A549 (cell line): ENCODE data around the gene GRID2. TPM values are rescaled to one million over a fixed set of nuclear protein-coding genes. Genes with fewer than 3 reads are reported as not detected.

Experiments
- ATAC-seq, 2 experiments: fragments of 200-7000 bp in 1 of 2; fragments of >200 bp in 1 of 2; cut with Nextera tagmentation in 1 of 2; cut with Tn5 transposase in 1 of 2; 3 replicates each; pipeline versions ENCODE4 v1.8.0 to v1.9.1; 2018 to 2020; ENCODE audit warnings: mild to moderate bottlenecking in 1 of 2, moderate library complexity in 1 of 2
- CTCF ChIA-PET: fragments of 300-600 bp; sonication (Branson Sonifier 250); formaldehyde crosslinking; extraction: SDS; loops from one replicate; lab custom pipeline; 2021; ENCODE audit warnings: antibody characterized with exemption, inconsistent platforms; lab: Yijun Ruan, JAX
- POLR2A ChIA-PET: fragments of 350-600 bp; formaldehyde crosslinking; extraction: SDS; loops from one replicate; lab custom pipeline; 2021; ENCODE audit warnings: antibody characterized with exemption, inconsistent platforms; lab: Yijun Ruan, JAX
- DNase-seq, 2 experiments: peaks; one replicate each; pipeline versions ENCODE4 v3.0.0 to v3.0.0-alpha.2; 2011 to 2016; ENCODE audit warnings: low read depth in 1 of 2, low spot score in 1 of 2
- FAIRE-seq: peaks from 2 replicates; lab custom pipeline; 2011; peaks lifted over from hg19 to GRCh38; lab: Jason Lieb, UNC
- H3K27ac ChIP-seq, 2 experiments: fragments of >200 bp; sonication (Bioruptor Twin); formaldehyde crosslinking; 3 replicates each; pipeline ENCODE4 v1.5.1; 2016 to 2017
- H3K4me1 ChIP-seq: fragments of >200 bp; sonication (Bioruptor Twin); formaldehyde crosslinking; 3 replicates; pipeline ENCODE4 v1.6.1; 2016
- H3K4me2 ChIP-seq: fragments of >200 bp; sonication (Bioruptor Twin); formaldehyde crosslinking; 3 replicates; pipeline ENCODE4 v1.6.1; 2016
- H3K4me3 ChIP-seq: fragments of >200 bp; sonication (Bioruptor Twin); formaldehyde crosslinking; 3 replicates; pipeline ENCODE4 v1.5.1; 2016
- H3K9me3 ChIP-seq: fragments of >200 bp; sonication (Bioruptor Twin); formaldehyde crosslinking; 3 replicates; pipeline ENCODE4 v1.6.1; 2016
- CBX8 ChIP-seq: fragments of 200-600 bp; sonication (generic); IDR thresholded peaks from 2 replicates; pipeline ENCODE4 v1.6.1; 2016
- CEBPB ChIP-seq, 2 experiments: fragments of >200 bp in 1 of 2; sonication (Bioruptor Twin) in 1 of 2; formaldehyde crosslinking in 1 of 2; IDR thresholded peaks; 2 replicates each; pipeline ENCODE4 v1.6.1; 2012 to 2016
- CHD2 ChIP-seq: fragments of 150-350 bp; IDR thresholded peaks from 2 replicates; pipeline ENCODE4 v1.6.1; 2014; ENCODE audit warnings: low read length; ENCODE audit not compliant: partially characterized antibody
- FOSB ChIP-seq: fragments of 250-450 bp; sonication (Bioruptor Pico); IDR thresholded peaks from 2 replicates; pipeline ENCODE4 v1.5.0; 2020; ENCODE audit warnings: mild to moderate bottlenecking, moderate library complexity
- HEYL ChIP-seq: fragments of 250-450 bp; sonication (Bioruptor Pico); IDR thresholded peaks from 2 replicates; pipeline ENCODE4 v1.8.0; 2021; ENCODE audit warnings: mild to moderate bottlenecking, moderate library complexity
- HOXA7 ChIP-seq: fragments of 250-450 bp; sonication (Bioruptor Pico); IDR thresholded peaks from 2 replicates; pipeline ENCODE4 v1.5.0; 2020; ENCODE audit warnings: mild to moderate bottlenecking, moderate library complexity
- HOXB13 ChIP-seq: fragments of 250-450 bp; sonication (Bioruptor Pico); IDR thresholded peaks from 2 replicates; pipeline ENCODE4 v1.5.0; 2020; ENCODE audit warnings: low read depth, mild to moderate bottlenecking, moderate library complexity
- JUNB ChIP-seq: fragments of >200 bp; sonication (Bioruptor Twin); formaldehyde crosslinking; IDR thresholded peaks from 2 replicates; pipeline ENCODE4 v1.6.1; 2016
- KDM5A ChIP-seq: fragments of 200-600 bp; sonication (generic); IDR thresholded peaks from 2 replicates; pipeline ENCODE4 v1.6.1; 2016; ENCODE audit warnings: antibody characterized with exemption, mild to moderate bottlenecking
- NFE2L2 ChIP-seq: fragments of 150-350 bp; conservative IDR thresholded peaks from 2 replicates; pipeline ENCODE4 v1.6.1; 2014; ENCODE audit warnings: low read length
- PHF8 ChIP-seq: fragments of 200-600 bp; sonication (generic); IDR thresholded peaks from 2 replicates; pipeline ENCODE4 v1.6.1; 2016; ENCODE audit warnings: low read depth, mild to moderate bottlenecking, antibody characterized with exemption, moderate library complexity, borderline replicate concordance
- RFX5 ChIP-seq: fragments of 450-650 bp; IDR thresholded peaks from 2 replicates; pipeline ENCODE4 v1.7.1; 2014; ENCODE audit warnings: antibody characterized with exemption, mild to moderate bottlenecking, moderate library complexity
- RNF2 ChIP-seq: fragments of 200-600 bp; sonication (generic); IDR thresholded peaks from 2 replicates; pipeline ENCODE4 v1.6.1; 2016; ENCODE audit warnings: low read depth, mild to moderate bottlenecking, antibody characterized with exemption, moderate library complexity, borderline replicate concordance
- WGBS: methylation state at CpG from one replicate; pipeline ENCODE4 v1.1.6; 2017; ENCODE audit errors: missing lambda C conversion rate; 5-methylcytosine and 5-hydroxymethylcytosine counted together
- polyA plus RNA-seq, 4 experiments: library from polyadenylated mRNA; depleted of rRNA in 3 of 4; stranded (reverse); fragments of >200 nt; fragmentation: RNase III in 1 of 4; extraction: RNeasy Plus Mini Kit Qiagen cat#74134 plus additional on column Dnase treatment in 1 of 4; gene quantifications; 2 replicates in 3 of 4; 3 replicates in 1 of 4; pipeline ENCODE4 v1.2.3, GENCODE V29; 2011 to 2017
- TF ChIP-seq, protein P1 (sequence below): fragments of 150-350 bp; IDR thresholded peaks from 2 replicates; pipeline ENCODE4 v1.6.1; 2014; ENCODE audit warnings: low read depth, mild to moderate bottlenecking, low read length
- TF ChIP-seq, protein P2 (sequence below): fragments of 450-650 bp; IDR thresholded peaks from 2 replicates; pipeline ENCODE4 v1.6.1; 2014; ENCODE audit warnings: antibody characterized with exemption
- TF ChIP-seq, protein P3 (sequence below): fragments of 200-600 bp; sonication (generic); IDR thresholded peaks from 2 replicates; pipeline ENCODE4 v1.6.1; 2016; ENCODE audit warnings: antibody characterized with exemption, mild to moderate bottlenecking, moderate library complexity
- TF ChIP-seq, protein P4 (sequence below): IDR thresholded peaks from 2 replicates; pipeline ENCODE4 v1.6.1; 2012

GRID2 gene
- polyA plus RNA-seq, 2 of the 4 experiments (the other 2 are of a cell fraction): not detected

DNA sequence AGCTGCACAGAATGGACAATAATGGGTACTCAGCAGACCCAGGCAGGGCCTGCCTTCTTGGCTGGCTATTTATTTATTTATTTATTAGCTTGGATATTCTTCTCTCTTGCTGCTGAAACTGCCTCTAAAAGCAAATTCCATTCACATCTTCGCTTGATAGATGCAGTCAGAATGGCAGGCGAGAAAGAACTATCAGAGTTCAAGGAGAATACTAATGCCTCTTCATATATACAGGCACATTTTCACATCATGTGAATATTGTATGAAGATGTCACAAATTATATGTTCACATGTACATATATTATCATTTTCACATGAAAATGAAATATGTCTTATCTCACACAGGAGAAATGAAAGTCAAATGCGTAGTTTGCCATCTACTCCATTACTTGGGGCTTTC, 1045.1 kb downstream of the GRID2 start:
- no peak overlapping the region for H3K4me2 ChIP-seq
- ChIA-PET CTCF (no interaction called here), POLR2A (no interaction called here)
- FAIRE-seq: no peak
- TF ChIP-seq FOSB (CRISPR knock-in tag) (no peak), PHF8 (no peak)
- H3K9me3 ChIP-seq: no peaks in the 10 kb centered on the region
- H3K27ac ChIP-seq: no peak overlapping the region
- DNase-seq: no peak
- WGBS: 67% methylated on average over 3 of the region's 3 CpGs
- H3K4me1 ChIP-seq: no peaks in the 10 kb centered on the region
- no peak overlapping the region for H3K4me3 ChIP-seq
- ATAC-seq: no peak

DNA sequence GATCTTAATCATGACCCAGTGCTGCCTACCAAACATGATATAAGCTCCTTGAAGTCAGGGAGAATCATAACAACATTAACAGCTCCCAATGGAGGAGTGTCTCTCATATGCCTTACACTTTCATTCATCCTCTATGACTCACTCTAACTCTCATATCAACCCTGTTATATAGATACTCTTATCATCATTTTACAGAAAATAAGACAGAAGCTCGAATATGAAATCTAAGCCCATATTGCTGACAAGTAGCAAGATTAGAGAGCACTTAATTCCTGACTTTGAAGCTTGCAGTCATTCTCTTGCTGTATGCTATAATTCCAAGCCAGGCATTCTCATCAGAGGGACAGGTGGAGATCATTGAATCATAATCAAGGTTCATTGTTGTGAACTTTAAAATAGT, 1048.1 kb downstream of the GRID2 start:
- CTCF ChIA-PET: no interaction called here
- no peak for DNase-seq
- H3K4me1 ChIP-seq: no peaks in the 10 kb centered on the region
- no peak overlapping the region for H3K27ac ChIP-seq
- 0% methylated on average over 1 of the region's 1 CpG for WGBS
- POLR2A ChIA-PET: no interaction called here
- TF ChIP-seq CBX8 (no peak), RFX5 (no peak), CEBPB (IDR thresholded peaks at IDR 0.05) (no peak), FOSB (CRISPR knock-in tag) (no peak), HOXA7 (no peak), HOXB13 (no peak), JUNB (no peak), NFE2L2 (no peak), HEYL (CRISPR knock-in tag) (no peak), CHD2 (no peak), KDM5A (no peak), RNF2 (no peak)
- TF ChIP-seq, protein P1, sequence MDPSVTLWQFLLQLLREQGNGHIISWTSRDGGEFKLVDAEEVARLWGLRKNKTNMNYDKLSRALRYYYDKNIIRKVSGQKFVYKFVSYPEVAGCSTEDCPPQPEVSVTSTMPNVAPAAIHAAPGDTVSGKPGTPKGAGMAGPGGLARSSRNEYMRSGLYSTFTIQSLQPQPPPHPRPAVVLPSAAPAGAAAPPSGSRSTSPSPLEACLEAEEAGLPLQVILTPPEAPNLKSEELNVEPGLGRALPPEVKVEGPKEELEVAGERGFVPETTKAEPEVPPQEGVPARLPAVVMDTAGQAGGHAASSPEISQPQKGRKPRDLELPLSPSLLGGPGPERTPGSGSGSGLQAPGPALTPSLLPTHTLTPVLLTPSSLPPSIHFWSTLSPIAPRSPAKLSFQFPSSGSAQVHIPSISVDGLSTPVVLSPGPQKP: no peak
- TF ChIP-seq, protein P2, sequence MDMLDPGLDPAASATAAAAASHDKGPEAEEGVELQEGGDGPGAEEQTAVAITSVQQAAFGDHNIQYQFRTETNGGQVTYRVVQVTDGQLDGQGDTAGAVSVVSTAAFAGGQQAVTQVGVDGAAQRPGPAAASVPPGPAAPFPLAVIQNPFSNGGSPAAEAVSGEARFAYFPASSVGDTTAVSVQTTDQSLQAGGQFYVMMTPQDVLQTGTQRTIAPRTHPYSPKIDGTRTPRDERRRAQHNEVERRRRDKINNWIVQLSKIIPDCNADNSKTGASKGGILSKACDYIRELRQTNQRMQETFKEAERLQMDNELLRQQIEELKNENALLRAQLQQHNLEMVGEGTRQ: no peak
- TF ChIP-seq, protein P3, sequence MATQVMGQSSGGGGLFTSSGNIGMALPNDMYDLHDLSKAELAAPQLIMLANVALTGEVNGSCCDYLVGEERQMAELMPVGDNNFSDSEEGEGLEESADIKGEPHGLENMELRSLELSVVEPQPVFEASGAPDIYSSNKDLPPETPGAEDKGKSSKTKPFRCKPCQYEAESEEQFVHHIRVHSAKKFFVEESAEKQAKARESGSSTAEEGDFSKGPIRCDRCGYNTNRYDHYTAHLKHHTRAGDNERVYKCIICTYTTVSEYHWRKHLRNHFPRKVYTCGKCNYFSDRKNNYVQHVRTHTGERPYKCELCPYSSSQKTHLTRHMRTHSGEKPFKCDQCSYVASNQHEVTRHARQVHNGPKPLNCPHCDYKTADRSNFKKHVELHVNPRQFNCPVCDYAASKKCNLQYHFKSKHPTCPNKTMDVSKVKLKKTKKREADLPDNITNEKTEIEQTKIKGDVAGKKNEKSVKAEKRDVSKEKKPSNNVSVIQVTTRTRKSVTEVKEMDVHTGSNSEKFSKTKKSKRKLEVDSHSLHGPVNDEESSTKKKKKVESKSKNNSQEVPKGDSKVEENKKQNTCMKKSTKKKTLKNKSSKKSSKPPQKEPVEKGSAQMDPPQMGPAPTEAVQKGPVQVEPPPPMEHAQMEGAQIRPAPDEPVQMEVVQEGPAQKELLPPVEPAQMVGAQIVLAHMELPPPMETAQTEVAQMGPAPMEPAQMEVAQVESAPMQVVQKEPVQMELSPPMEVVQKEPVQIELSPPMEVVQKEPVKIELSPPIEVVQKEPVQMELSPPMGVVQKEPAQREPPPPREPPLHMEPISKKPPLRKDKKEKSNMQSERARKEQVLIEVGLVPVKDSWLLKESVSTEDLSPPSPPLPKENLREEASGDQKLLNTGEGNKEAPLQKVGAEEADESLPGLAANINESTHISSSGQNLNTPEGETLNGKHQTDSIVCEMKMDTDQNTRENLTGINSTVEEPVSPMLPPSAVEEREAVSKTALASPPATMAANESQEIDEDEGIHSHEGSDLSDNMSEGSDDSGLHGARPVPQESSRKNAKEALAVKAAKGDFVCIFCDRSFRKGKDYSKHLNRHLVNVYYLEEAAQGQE: no peak
- TF ChIP-seq, protein P4, sequence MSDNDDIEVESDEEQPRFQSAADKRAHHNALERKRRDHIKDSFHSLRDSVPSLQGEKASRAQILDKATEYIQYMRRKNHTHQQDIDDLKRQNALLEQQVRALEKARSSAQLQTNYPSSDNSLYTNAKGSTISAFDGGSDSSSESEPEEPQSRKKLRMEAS: no peak
- FAIRE-seq: no peak
- no peak for ATAC-seq
- H3K4me3 ChIP-seq: no peak overlapping the region
- no peak overlapping the region for H3K4me2 ChIP-seq
- no peaks in the 10 kb centered on the region for H3K9me3 ChIP-seq

DNA sequence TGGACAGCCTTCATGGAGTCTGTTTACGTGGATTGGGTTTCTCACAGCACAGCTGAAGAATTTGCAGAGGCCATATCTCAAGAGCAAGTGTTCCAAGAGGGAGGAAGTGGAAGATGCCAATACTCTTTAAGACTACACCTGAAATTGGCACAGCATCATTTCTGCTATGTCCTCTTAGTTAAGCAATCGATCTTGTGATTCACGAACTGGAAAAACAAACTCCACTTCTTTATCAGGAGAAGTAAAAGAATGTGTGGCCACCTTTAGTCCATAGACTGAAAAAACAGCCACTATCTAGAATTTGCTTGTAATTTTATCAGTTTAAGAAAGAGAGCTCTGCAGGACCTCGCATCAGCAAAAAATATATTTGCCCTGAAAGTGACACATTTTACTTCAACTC, 1051.6 kb downstream of the GRID2 start:
- ATAC-seq (no peak), FAIRE-seq (no peak), DNase-seq (no peak)
- POLR2A ChIA-PET: no interaction called here
- WGBS: 31% methylated on average over 4 of the region's 4 CpGs
- Histone ChIP-seq H3K9me3 (no peaks in the 10 kb centered on the region), H3K4me2 (no peak overlapping the region), H3K4me1 (no peaks in the 10 kb centered on the region), H3K27ac (no peak overlapping the region), H3K4me3 (no peak overlapping the region)
- CTCF ChIA-PET: no interaction called here
- no peak for TF ChIP-seq HOXA7
- no peak for TF ChIP-seq CBX8
